ENCODE measurements around the gene ERC2.

GRCh38 chr3:55795746-55796145 lies 672.5 kb downstream of the ERC2 start:
- TF ChIP-seq CTCF (conservative IDR thresholded peaks at IDR 0.05 in 1 of 2, IDR thresholded peaks at IDR 0.05 in 1 of 2; ENCODE audit: extremely low read depth in 1 of 2, insufficient read depth in 1 of 2, low read depth in 1 of 2, low read length in 2 of 2) (no peak), EZH2 (IDR thresholded peaks at IDR 0.05; ENCODE audit: borderline replicate concordance, low read length) (no peak)

Measured in mammary epithelial cell (primary cell).